LNCAP (cell line): Measurements from ENCODE around the gene DBT.

Source experiments
- TF ChIP-seq, protein P1 (sequence below): fragments of 450-650 bp; IDR thresholded peaks from 2 replicates; pipeline ENCODE4 v1.5.1; 2017; ENCODE audit warnings: mild to moderate bottlenecking

DBT gene

DNA sequence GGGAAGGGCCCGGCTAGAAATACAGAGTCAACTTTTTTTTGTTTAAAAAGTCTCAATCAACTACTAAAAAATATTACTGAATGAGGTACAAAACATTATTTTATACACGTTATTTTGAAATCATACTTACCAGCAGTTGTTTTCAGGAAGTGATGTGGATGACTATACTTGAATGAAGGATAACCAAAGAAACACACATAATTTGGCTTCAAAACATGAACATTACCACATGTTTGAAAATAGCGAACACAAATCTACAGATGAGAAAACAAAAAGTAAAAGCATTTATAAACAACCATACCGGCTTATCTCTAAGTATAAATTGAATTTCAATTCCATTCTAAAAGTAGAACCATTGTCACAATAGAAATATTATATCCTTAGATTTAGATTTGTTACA, 9.0 kb downstream of the DBT start:
- TF ChIP-seq, protein P1, sequence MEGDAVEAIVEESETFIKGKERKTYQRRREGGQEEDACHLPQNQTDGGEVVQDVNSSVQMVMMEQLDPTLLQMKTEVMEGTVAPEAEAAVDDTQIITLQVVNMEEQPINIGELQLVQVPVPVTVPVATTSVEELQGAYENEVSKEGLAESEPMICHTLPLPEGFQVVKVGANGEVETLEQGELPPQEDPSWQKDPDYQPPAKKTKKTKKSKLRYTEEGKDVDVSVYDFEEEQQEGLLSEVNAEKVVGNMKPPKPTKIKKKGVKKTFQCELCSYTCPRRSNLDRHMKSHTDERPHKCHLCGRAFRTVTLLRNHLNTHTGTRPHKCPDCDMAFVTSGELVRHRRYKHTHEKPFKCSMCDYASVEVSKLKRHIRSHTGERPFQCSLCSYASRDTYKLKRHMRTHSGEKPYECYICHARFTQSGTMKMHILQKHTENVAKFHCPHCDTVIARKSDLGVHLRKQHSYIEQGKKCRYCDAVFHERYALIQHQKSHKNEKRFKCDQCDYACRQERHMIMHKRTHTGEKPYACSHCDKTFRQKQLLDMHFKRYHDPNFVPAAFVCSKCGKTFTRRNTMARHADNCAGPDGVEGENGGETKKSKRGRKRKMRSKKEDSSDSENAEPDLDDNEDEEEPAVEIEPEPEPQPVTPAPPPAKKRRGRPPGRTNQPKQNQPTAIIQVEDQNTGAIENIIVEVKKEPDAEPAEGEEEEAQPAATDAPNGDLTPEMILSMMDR, result no peak

DNA sequence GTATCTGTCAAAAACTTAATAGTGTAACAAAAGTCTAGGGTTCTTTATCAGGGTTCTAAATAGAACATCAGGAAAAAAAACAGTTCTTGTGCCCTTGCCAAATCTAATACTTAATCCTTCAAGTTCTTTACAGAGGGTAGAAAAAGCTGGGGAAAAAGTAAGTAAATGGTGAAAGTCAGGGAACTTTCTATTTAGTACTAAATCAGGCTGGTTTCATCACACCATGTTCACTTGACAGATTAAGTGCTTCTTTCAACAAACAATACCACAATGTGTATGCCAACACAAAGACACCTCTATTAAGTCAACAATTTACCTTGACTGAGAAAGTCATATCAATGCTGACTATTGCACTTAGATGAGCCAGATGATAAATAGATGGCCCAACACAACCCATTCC, 9.7 kb downstream of the DBT start:
- TF ChIP-seq, protein P1, result no peak

DNA sequence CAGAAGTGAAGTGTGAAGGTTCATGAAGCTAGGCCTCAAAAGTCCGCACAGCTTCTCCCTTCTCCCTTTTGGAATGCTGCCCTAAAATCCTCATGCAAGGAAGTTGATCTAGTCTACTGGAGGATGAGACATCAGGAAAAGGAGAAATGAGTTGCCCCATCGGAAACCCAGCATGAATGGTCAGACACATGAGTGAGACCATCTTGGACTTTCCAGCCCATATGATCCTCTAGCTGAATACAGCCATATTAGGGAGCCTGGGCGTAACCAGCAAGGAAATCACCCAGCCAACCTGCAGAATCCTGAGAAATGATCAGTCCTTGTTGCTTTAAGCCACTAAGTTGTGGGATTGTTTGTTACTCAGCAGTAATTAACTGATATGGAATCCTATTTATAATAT, 12.5 kb downstream of the DBT start:
- TF ChIP-seq, protein P1, result no peak

DNA sequence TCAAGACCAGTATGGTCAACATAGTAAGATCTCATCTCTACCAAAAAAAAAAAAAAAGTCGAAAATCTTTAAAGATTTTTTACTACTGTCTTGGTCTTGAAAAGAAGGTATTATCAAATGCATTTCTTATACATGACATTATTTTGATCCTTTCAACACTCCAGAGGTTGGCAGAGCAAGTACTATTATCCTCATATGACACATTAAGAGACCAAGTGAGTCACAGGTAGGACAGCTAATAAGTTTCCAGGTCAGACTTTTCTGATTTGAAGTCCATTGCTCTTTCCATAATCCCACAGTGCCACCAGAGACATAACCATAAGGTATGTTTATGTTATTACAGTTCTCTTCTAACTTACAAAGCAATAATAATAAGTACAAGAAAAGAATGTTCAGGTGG, 15.2 kb downstream of the DBT start:
- TF ChIP-seq, protein P1, result no peak

DNA sequence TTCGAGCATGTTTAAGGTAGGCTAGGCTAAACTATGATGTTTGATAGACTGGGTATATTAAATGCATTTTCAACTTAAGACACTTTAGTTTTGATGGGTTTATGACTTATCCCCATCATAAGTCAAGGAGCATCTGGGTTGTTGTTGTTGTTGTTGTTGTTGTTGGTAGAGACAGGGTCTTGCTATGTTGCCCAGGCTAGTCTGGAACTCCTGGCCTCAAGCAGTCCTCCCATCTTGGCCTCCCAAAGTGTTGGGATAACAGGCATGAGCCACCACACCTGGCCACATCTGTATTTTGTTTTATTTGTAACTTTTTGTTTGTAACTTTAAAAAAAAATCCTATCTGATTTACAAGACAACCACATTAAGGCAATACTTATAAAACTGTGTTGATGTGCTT, 17.5 kb downstream of the DBT start:
- TF ChIP-seq, protein P1, result no peak

DNA sequence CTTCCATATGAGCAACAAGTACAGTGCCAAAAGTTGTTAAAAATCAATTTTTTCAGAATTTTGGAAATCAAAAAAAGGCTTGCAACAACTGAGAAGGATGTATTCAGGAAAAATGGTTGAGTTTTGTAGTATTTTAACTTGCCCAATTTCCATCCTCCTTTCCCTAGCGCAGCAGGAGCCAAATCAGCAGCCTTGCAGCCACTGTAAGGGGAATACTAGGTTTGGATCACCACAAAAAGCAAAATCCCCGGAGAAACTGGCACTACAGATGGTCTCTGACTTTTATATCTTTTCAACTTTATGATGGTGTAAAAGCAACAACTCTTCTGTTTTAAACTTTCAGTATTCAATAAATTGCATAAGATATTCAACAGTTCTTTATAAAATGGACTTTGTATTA, 17.9 kb downstream of the DBT start:
- TF ChIP-seq, protein P1, result no peak

DNA sequence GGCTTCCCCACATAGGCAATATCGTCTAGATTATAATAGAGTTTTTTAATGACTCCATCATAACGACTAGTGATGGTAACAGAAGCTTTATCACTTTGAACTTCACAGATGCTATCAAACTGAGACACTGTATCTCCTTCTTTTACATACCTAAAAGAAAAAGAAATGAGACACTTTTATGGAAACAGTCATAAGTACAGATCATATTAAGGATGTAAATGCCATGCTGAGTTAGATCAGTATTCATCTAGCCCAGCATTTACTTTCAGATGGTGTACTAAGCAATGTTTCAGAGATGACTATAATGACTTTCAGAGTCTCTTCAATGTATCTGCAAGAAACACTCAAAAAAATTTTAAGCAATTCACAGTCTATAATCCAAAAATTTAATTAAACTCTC, 18.9 kb downstream of the DBT start:
- TF ChIP-seq, protein P1, result no peak

DNA sequence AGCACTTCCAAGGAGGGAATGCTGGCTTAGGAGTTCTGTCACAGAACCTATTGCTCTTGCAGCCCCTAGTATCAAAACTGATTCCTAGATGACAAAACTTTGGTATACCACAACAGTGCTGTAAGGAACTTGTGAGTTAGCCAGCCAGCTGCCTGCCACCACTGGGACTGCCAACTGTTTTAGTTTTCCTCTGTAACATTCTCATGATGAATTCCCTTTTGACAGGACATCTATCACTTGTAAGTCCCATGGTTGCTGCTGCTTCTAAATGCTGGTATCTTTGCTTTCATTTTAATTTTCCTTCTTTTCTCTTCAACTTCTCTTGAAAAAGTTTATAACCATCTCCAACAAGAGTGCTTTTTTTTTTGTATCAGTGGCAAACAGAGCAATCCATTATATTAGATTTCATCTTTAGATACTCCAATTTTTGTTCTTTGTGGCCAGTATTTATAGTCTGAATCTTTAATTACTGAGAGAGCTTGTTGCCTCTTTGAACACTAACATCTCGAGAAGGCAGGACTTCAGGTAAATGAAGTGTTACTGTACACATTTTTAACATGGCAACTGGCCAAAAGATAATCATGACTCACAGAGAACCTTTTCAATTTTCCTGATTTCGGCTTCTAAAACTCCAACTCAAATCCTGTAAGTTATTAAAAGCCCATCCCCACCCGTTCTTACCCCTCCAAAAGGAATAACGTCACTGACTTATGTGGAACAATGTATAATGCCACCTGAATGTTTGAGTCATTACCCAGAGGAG, 19.8 kb downstream of the DBT start:
- TF ChIP-seq, protein P1, result no peak
